Neural progenitor cell (in vitro differentiated cells): ENCODE results near the gene SMYD3.

Experiments used
- EZH2 ChIP-seq: fragments of 200-600 bp; sonication (generic); IDR thresholded peaks from 2 replicates; pipeline ENCODE4 v1.6.1; 2017; ENCODE audit warnings: antibody characterized with exemption, mild to moderate bottlenecking, moderate library complexity
- TF ChIP-seq, protein P1 (sequence below): fragments of 200-600 bp; sonication (generic); IDR thresholded peaks from 2 replicates; pipeline ENCODE4 v1.5.1; 2017; ENCODE audit warnings: antibody characterized with exemption, mild to moderate bottlenecking

DNA sequence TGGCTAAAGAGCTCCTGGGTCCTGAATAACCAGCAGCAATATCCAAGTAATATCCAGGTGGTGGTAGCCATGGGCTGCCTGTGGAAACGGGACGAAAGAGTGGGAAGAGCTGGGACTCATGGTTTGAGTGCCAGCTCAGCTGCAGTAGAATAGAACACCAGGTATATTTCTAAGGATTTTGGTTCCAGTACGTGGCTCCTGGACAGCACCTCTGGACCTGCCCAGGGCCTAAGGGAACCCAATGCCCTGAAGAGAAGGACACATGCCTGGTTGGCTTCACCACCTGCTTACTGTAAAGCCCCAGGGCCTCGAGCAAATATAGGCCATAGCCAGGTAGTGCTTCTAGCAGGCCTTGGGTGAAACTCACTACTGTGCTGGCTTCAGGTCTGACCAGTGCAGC, 785.6 kb downstream of the SMYD3 start:
- TF ChIP-seq, protein P1, sequence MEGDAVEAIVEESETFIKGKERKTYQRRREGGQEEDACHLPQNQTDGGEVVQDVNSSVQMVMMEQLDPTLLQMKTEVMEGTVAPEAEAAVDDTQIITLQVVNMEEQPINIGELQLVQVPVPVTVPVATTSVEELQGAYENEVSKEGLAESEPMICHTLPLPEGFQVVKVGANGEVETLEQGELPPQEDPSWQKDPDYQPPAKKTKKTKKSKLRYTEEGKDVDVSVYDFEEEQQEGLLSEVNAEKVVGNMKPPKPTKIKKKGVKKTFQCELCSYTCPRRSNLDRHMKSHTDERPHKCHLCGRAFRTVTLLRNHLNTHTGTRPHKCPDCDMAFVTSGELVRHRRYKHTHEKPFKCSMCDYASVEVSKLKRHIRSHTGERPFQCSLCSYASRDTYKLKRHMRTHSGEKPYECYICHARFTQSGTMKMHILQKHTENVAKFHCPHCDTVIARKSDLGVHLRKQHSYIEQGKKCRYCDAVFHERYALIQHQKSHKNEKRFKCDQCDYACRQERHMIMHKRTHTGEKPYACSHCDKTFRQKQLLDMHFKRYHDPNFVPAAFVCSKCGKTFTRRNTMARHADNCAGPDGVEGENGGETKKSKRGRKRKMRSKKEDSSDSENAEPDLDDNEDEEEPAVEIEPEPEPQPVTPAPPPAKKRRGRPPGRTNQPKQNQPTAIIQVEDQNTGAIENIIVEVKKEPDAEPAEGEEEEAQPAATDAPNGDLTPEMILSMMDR, result no peak
- no peak for TF ChIP-seq EZH2
